ENCODE data around the gene GMEB2.

GMEB2 gene

GRCh38 chr20:63665708-63666107 lies 38.8 kb upstream of the GMEB2 start:
- no peak for TF ChIP-seq CTCF (IDR thresholded peaks at IDR 0.05; ENCODE audit: low read depth, low read length, missing control alignments)
- H3K4me3 ChIP-seq (ENCODE audit: low read depth, low read length): no peak overlapping the region
- DNase-seq (ENCODE audit: low read depth): no peak

GRCh38 chr20:63664861-63665594 lies 38.1 kb upstream of the GMEB2 start:
- H3K4me3 ChIP-seq (ENCODE audit: low read depth, low read length): no peak overlapping the region
- DNase-seq (ENCODE audit: low read depth): no peak
- no peak for TF ChIP-seq CTCF (IDR thresholded peaks at IDR 0.05; ENCODE audit: low read depth, low read length, missing control alignments)

GRCh38 chr20:63664143-63664851 lies 37.4 kb upstream of the GMEB2 start:
- no peak for TF ChIP-seq CTCF (IDR thresholded peaks at IDR 0.05; ENCODE audit: low read depth, low read length, missing control alignments)
- no peak for DNase-seq (ENCODE audit: low read depth)
- no peak overlapping the region for H3K4me3 ChIP-seq (ENCODE audit: low read depth, low read length)

GRCh38 chr20:63663332-63664066 lies 36.6 kb upstream of the GMEB2 start:
- DNase-seq (ENCODE audit: low read depth): no peak
- H3K4me3 ChIP-seq (ENCODE audit: low read depth, low read length): no peak overlapping the region
- no peak for TF ChIP-seq CTCF (IDR thresholded peaks at IDR 0.05; ENCODE audit: low read depth, low read length, missing control alignments)

GRCh38 chr20:63662813-63663189 lies 35.9 kb upstream of the GMEB2 start:
- no peak for TF ChIP-seq CTCF (IDR thresholded peaks at IDR 0.05; ENCODE audit: low read depth, low read length, missing control alignments)

GRCh38 chr20:63661959-63662812 lies 35.3 kb upstream of the GMEB2 start:
- no peak overlapping the region for H3K4me3 ChIP-seq (ENCODE audit: low read depth, low read length)
- no peak for TF ChIP-seq CTCF (IDR thresholded peaks at IDR 0.05; ENCODE audit: low read depth, low read length, missing control alignments)

More at GRCh38 chr20:63662813-63663189, 35.9 kb upstream of the GMEB2 start:
- no peak overlapping the region for H3K4me3 ChIP-seq (ENCODE audit: low read depth, low read length)
- DNase-seq (ENCODE audit: low read depth): no peak

More at GRCh38 chr20:63661959-63662812, 35.3 kb upstream of the GMEB2 start:
- DNase-seq (ENCODE audit: low read depth): no peak
